Uterus (tissue), 2 donors: Measurements from ENCODE around the gene SOCS2.

Source experiments
- CTCF ChIP-seq, 4 experiments: fragments of 200-600 bp in 2 of 4; fragments of 450-650 bp in 2 of 4; sonication (generic) in 2 of 4; IDR thresholded peaks; one replicate each; pipeline ENCODE4 v1.5.1; 2016 to 2019; ENCODE audit warnings: antibody characterized with exemption in 4 of 4, mild to moderate bottlenecking in 2 of 4, moderate library complexity in 1 of 4
- POLR2A ChIP-seq, 2 donors: fragments of 450-650 bp; IDR thresholded peaks; one replicate each; pipeline ENCODE4 v1.6.1; 2016; ENCODE audit warnings: antibody characterized with exemption in 2 of 2, mild to moderate bottlenecking in 1 of 2, moderate library complexity in 1 of 2

GRCh38 chr12:93567174-93567573 lies 5.3 kb upstream of the SOCS2 start:
- TF ChIP-seq CTCF (IDR thresholded peaks at IDR 0.05) (no peak), POLR2A (IDR thresholded peaks at IDR 0.05) (no peak)
